Loucy (cell line): ENCODE results near the gene MCC.

ENCODE experiments used
- H2AFZ ChIP-seq: fragments of 200-600 bp; sonication (generic); 2 replicates; pipeline ENCODE4 v1.6.0; 2016; ENCODE audit warnings: antibody characterized with exemption, mild to moderate bottlenecking, low read length, moderate library complexity
- H3F3A ChIP-seq: fragments of 200-600 bp; 2 replicates; pipeline ENCODE4 v1.6.0; 2016; ENCODE audit warnings: antibody characterized with exemption, low read depth, mild to moderate bottlenecking
- H3K27me3 ChIP-seq: fragments of 200-600 bp; sonication (generic); 2 replicates; pipeline ENCODE4 v1.6.1; 2014; ENCODE audit warnings: low read length, mild to moderate bottlenecking; ENCODE audit not compliant: insufficient read depth, poor library complexity, severe bottlenecking
- H3K36me3 ChIP-seq: fragments of 200-600 bp; sonication (generic); 2 replicates; pipeline ENCODE4 v1.6.1; 2016; ENCODE audit warnings: low read length; ENCODE audit not compliant: insufficient read depth
- H3K4me1 ChIP-seq: fragments of 200-600 bp; sonication (generic); 2 replicates; pipeline ENCODE4 v1.5.1; 2014; ENCODE audit warnings: low read length, mild to moderate bottlenecking; ENCODE audit not compliant: insufficient read depth, poor library complexity, severe bottlenecking
- H3K4me2 ChIP-seq: fragments of 200-600 bp; sonication (generic); 2 replicates; pipeline ENCODE4 v1.6.0; 2014; ENCODE audit warnings: antibody characterized with exemption, low read length, low read depth, mild to moderate bottlenecking; ENCODE audit not compliant: poor library complexity, severe bottlenecking
- H3K4me3 ChIP-seq: fragments of 200-600 bp; sonication (generic); 2 replicates; pipeline ENCODE4 v1.5.1; 2014; ENCODE audit warnings: low read length, mild to moderate bottlenecking, mixed read lengths; ENCODE audit not compliant: poor library complexity, severe bottlenecking
- H3K79me2 ChIP-seq: fragments of 200-600 bp; sonication (generic); 2 replicates; pipeline ENCODE4 v1.6.1; 2014; ENCODE audit warnings: low read length; ENCODE audit not compliant: insufficient read depth
- H3K9ac ChIP-seq: fragments of 200-600 bp; sonication (generic); 2 replicates; pipeline ENCODE4 v1.6.0; 2014; ENCODE audit warnings: mild to moderate bottlenecking, low read depth, low read length, moderate library complexity; ENCODE audit not compliant: poor library complexity, severe bottlenecking
- H3K9me2 ChIP-seq: fragments of 200-600 bp; sonication (generic); replicated peaks from 2 replicates; pipeline ENCODE4 v1.6.1; 2016; ENCODE audit warnings: low read depth, low read length, mixed read lengths
- H3K9me3 ChIP-seq: fragments of 200-600 bp; sonication (generic); 2 replicates; pipeline ENCODE4 v1.6.1; 2014; ENCODE audit warnings: mild to moderate bottlenecking, antibody characterized with exemption, low read length, low read depth; ENCODE audit not compliant: insufficient read depth
- H4K20me1 ChIP-seq: fragments of 200-600 bp; sonication (generic); 2 replicates; pipeline ENCODE4 v1.6.0; 2014; ENCODE audit warnings: antibody characterized with exemption, low read length, mild to moderate bottlenecking; ENCODE audit not compliant: insufficient read depth, poor library complexity, severe bottlenecking
- CTCF ChIP-seq: fragments of 200-600 bp; sonication (generic); conservative IDR thresholded peaks from 2 replicates; pipeline ENCODE4 v1.5.1; 2014; ENCODE audit warnings: mild to moderate bottlenecking, antibody characterized with exemption, low read length
- EZH2phosphoT487 ChIP-seq: fragments of 200-600 bp; IDR thresholded peaks from 2 replicates; pipeline ENCODE4 v1.6.1; 2018; ENCODE audit warnings: antibody characterized with exemption, mild to moderate bottlenecking, moderate library complexity, borderline replicate concordance

The MCC gene

GRCh38 chr5:113034182-113034773, 454.0 kb downstream of the MCC start:
- Histone ChIP-seq H3F3A (no peaks in the 10 kb centered on the region), H3K4me1 (no peaks in the 10 kb centered on the region), H3K4me3 (no peak overlapping the region), H3K27me3 (no peaks in the 10 kb centered on the region), H3K9ac (no peak overlapping the region), H4K20me1 (no peaks in the 10 kb centered on the region), H3K79me2 (no peaks in the 10 kb centered on the region), H2AFZ (no peak overlapping the region), H3K36me3 (no peaks in the 10 kb centered on the region), H3K4me2 (no peak overlapping the region), H3K9me2 (no peaks in the 10 kb centered on the region), H3K9me3 (no peaks in the 10 kb centered on the region)
- TF ChIP-seq EZH2phosphoT487 (no peak), CTCF (no peak)

GRCh38 chr5:113031557-113031956, 456.7 kb downstream of the MCC start:
- no peak overlapping the region for H3K4me2 ChIP-seq

GRCh38 chr5:113031104-113031503, 457.1 kb downstream of the MCC start:
- H3K9ac ChIP-seq = no peak overlapping the region
- H3K4me3 ChIP-seq = no peak overlapping the region
- H3F3A ChIP-seq = no peaks in the 10 kb centered on the region
- H2AFZ ChIP-seq = no peak overlapping the region
- no peaks in the 10 kb centered on the region for H3K27me3 ChIP-seq
- H4K20me1 ChIP-seq = no peaks in the 10 kb centered on the region
- H3K36me3 ChIP-seq = peaks cover 15% of the 10 kb centered on the region; the same call in 1 of the 2 replicates
- no peaks in the 10 kb centered on the region for H3K4me1 ChIP-seq
- H3K79me2 ChIP-seq = no peaks in the 10 kb centered on the region
- no peaks in the 10 kb centered on the region for H3K9me3 ChIP-seq
- H3K4me2 ChIP-seq = no peak overlapping the region
- H3K9me2 ChIP-seq = no peaks in the 10 kb centered on the region
- no peak for TF ChIP-seq CTCF
- no peak for TF ChIP-seq EZH2phosphoT487

More at GRCh38 chr5:113031557-113031956, 456.7 kb downstream of the MCC start:
- Histone ChIP-seq H3K27me3 (no peaks in the 10 kb centered on the region), H3K36me3 (peaks cover 15% of the 10 kb centered on the region; the same call in 1 of the 2 replicates), H3K9me3 (no peaks in the 10 kb centered on the region), H4K20me1 (no peaks in the 10 kb centered on the region), H3K9me2 (no peaks in the 10 kb centered on the region), H2AFZ (no peak overlapping the region), H3K4me1 (no peaks in the 10 kb centered on the region), H3K4me3 (no peak overlapping the region), H3F3A (no peaks in the 10 kb centered on the region), H3K79me2 (no peaks in the 10 kb centered on the region), H3K9ac (no peak overlapping the region)
- no peak for TF ChIP-seq EZH2phosphoT487
- TF ChIP-seq CTCF = no peak
